ENCODE measurements around the gene GLE1.

Gene GLE1

DNA sequence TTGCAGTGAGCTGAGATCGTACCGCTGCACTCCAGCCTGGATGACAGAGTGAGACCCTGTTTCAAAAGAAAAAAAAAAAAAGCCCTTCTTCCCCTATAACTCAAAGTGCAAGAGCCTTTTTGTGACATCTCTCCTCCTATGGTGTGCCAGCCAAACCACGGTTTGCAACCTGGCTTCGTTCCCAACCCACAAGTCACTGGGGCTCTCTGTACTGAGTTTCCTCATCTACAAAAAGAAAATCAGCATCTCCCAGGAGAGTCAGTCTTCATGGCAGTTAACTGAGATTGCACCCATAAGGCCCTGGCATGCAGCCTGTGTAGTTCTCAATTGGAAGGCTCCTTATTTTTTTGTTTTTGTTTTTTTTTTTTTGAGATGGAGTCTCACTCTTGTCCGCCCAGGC, 34.0 kb upstream of the GLE1 start:
- DNase-seq (ENCODE audit: low read depth, low spot score): peak; percentile 71
- H3K36me3 ChIP-seq (ENCODE audit: insufficient read depth, low read length): peaks cover 29% of the 10 kb centered on the region
- no peak overlapping the region for H3K9ac ChIP-seq (ENCODE audit: insufficient read length)
- TF ChIP-seq EZH2 (IDR thresholded peaks at IDR 0.05): no peak
- TF ChIP-seq FOXP2 (optimal IDR thresholded peaks at IDR 0.05; ENCODE audit: control extremely low read depth, extremely low read length, insufficient read depth): no peak
- no peak for TF ChIP-seq POLR2AphosphoS5 (IDR thresholded peaks at IDR 0.05; ENCODE audit: borderline replicate concordance, low read depth, low read length)
- H3K27ac ChIP-seq: 0 out of 2 replicates have a peak overlapping the region, but pooled peaks have one; percentile 10
- H3K4me3 ChIP-seq: no peak overlapping the region
- no peaks in the 10 kb centered on the region for H3K9me3 ChIP-seq (ENCODE audit: low read depth, low read length)

DNA sequence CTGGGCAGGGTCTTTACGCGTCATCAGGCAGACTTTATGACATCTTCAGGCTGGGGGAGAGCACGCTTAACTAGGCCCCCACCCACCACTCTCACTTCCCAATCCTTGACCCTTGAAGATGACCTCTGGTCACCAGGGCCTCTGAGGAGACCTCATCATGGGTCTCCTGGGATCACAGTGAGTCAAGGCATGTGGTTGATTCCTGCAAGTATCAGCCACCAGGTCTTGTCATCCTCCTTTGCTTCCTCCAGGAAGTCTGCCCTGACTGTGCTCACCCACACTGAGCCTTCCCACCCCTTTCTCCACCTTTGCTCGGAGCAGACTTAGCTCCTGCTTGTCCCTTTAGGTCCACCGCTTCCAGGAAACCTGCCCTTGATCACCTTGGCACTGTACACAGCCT, 31.4 kb upstream of the GLE1 start:
- H3K36me3 ChIP-seq (ENCODE audit: insufficient read depth, low read length): peaks cover 25% of the 10 kb centered on the region
- TF ChIP-seq EZH2 (IDR thresholded peaks at IDR 0.05) (no peak), FOXP2 (optimal IDR thresholded peaks at IDR 0.05; ENCODE audit: control extremely low read depth, extremely low read length, insufficient read depth) (no peak), POLR2AphosphoS5 (IDR thresholded peaks at IDR 0.05; ENCODE audit: borderline replicate concordance, low read depth, low read length) (no peak)
- no peak overlapping the region for H3K4me3 ChIP-seq
- H3K9ac ChIP-seq (ENCODE audit: insufficient read length): no peak overlapping the region
- H3K27ac ChIP-seq: no peak overlapping the region
- no peaks in the 10 kb centered on the region for H3K9me3 ChIP-seq (ENCODE audit: low read depth, low read length)
- no peak for DNase-seq (ENCODE audit: low read depth, low spot score)

DNA sequence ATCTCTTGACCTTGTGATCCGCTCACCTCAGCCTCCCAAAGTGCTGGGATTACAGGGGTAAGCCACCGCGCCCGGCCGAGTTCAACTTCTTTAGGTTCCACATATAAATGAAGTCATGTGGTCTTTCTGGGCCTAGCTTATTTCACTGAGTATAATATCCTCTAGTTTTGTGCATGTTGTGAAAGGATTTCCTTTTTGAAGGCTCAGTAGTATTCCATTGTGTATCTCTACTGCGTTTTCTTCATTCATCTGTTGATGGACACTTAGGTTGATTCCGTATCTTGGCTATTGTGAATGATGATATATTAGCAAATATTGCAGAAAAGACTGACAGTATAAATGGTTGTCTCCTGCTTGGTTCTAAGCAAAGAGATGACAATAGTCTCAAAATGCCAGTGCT, 28.7 kb upstream of the GLE1 start:
- Histone ChIP-seq H3K9ac (ENCODE audit: insufficient read length) (no peak overlapping the region), H3K36me3 (ENCODE audit: insufficient read depth, low read length) (peaks cover 28% of the 10 kb centered on the region), H3K4me3 (no peak overlapping the region), H3K27ac (no peak overlapping the region), H3K9me3 (ENCODE audit: low read depth, low read length) (no peaks in the 10 kb centered on the region)
- no peak for DNase-seq (ENCODE audit: low read depth, low spot score)
- TF ChIP-seq EZH2 (IDR thresholded peaks at IDR 0.05) (no peak), POLR2AphosphoS5 (IDR thresholded peaks at IDR 0.05; ENCODE audit: borderline replicate concordance, low read depth, low read length) (no peak), FOXP2 (optimal IDR thresholded peaks at IDR 0.05; ENCODE audit: control extremely low read depth, extremely low read length, insufficient read depth) (no peak)

DNA sequence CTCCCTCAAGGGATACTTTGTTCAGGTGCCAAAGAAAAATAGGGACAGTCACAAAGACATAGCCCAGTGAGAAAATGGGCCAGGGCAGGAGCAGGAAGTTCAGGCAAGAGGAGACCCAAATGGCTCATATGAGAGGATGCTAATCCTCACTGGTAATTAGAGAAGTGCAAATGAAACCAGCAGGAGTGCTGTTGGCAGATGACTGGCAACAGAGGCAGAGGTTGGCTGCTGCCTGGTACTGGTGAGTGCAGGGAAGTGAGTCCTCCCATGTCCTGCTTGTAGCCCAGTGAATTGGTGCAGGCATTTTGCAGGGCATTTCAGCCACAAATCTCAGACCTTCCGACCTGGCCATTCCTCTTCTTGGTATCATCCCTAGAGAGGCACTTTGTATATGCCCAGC, 25.3 kb upstream of the GLE1 start:
- no peak for TF ChIP-seq FOXP2 (optimal IDR thresholded peaks at IDR 0.05; ENCODE audit: control extremely low read depth, extremely low read length, insufficient read depth)
- DNase-seq (ENCODE audit: low read depth, low spot score): no peak
- no peak overlapping the region for H3K27ac ChIP-seq
- no peak overlapping the region for H3K9ac ChIP-seq (ENCODE audit: insufficient read length)
- no peak overlapping the region for H3K4me3 ChIP-seq
- peaks cover 33% of the 10 kb centered on the region for H3K36me3 ChIP-seq (ENCODE audit: insufficient read depth, low read length)
- no peaks in the 10 kb centered on the region for H3K9me3 ChIP-seq (ENCODE audit: low read depth, low read length)

DNA sequence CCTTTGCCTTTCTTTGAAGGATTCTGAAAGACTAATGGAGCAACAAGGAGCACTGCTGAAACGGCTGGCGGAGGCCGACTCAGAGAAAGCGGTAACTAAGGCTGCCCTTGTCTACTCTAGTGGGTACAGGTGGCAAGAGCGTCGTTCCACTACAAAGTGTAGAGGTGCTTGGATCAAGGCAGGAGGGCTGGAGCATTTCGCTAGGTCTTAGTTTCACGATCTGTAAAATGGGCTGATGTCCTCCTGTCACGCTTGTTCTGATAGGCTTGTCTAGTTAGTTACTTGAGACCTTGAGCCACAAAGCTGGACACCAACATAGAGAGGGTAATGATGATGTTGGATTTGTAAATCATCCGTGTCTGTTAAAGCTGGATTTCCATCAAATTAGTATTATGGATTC, 23.0 kb upstream of the GLE1 start:
- TF ChIP-seq EZH2 (IDR thresholded peaks at IDR 0.05): no peak
- no peak for DNase-seq (ENCODE audit: low read depth, low spot score)
- Histone ChIP-seq H3K9me3 (ENCODE audit: low read depth, low read length) (no peaks in the 10 kb centered on the region), H3K27ac (no peak overlapping the region), H3K4me3 (no peak overlapping the region), H3K9ac (ENCODE audit: insufficient read length) (no peak overlapping the region), H3K36me3 (ENCODE audit: insufficient read depth, low read length) (peaks cover 47% of the 10 kb centered on the region; the same call in 1 of the 2 replicates)

DNA sequence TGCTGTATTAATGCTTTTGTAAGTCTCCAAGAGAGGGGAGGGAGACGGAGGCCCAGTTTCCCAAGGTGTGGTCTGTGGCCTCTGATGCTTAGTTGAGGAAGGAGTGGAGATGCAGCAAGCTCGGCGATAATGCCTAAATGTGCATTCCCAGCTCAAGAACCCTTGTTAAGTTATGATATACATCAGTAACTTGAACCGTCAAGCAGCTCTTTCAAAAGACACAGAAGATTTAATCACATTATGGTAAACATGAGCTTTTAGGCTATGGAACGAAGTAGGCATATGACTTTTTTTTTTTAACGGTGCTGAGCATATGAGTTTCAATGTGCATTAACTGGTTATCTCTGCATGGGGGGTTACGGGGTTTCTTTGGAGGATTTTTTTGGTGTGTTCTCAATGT, 22.3 kb upstream of the GLE1 start:
- Histone ChIP-seq H3K27ac (no peak overlapping the region), H3K9ac (ENCODE audit: insufficient read length) (no peak overlapping the region), H3K36me3 (ENCODE audit: insufficient read depth, low read length) (peaks cover 50% of the 10 kb centered on the region; the same call in 1 of the 2 replicates), H3K4me3 (no peak overlapping the region), H3K9me3 (ENCODE audit: low read depth, low read length) (no peaks in the 10 kb centered on the region)
- no peak for DNase-seq (ENCODE audit: low read depth, low spot score)
- no peak for TF ChIP-seq EZH2 (IDR thresholded peaks at IDR 0.05)
- TF ChIP-seq POLR2AphosphoS5 (IDR thresholded peaks at IDR 0.05; ENCODE audit: borderline replicate concordance, low read depth, low read length): no peak
- no peak for TF ChIP-seq FOXP2 (optimal IDR thresholded peaks at IDR 0.05; ENCODE audit: control extremely low read depth, extremely low read length, insufficient read depth)

DNA sequence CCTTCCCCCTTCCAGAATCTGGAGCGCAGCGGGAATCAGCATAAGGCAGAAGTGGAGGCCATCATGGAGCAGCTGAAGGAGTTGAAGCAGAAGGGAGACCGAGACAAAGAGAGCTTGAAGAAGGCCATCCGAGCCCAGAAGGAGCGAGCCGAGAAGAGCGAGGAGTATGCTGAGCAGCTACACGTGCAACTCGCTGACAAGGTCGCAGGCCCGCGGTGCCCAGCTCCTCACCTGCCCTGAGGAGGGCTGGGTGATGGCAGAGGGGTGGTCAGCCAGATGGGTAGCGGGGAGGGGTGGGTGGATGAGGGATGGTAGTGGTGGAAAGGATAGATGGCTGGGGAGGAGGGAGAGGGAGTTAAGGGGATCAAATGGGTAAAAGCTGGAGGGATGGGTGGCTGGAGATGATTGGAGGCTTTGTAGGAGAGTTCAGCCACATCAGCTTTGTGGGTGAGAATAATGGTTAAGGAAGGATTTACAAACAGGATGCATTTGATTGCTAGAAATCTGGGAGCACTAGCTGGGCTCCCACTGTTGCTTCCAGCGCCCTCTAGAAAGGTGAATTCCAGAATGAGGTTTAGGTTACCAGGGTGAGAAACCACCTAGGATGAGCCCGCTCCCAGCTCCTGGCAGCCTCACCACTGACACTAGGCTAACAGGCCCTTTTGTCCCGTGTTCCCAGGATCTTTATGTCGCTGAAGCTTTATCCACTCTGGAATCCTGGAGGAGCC, 19.7 kb upstream of the GLE1 start:
- H3K36me3 ChIP-seq (ENCODE audit: insufficient read depth, low read length): peaks cover 51% of the 10 kb centered on the region; the same call in 1 of the 2 replicates
- no peak overlapping the region for H3K9ac ChIP-seq (ENCODE audit: insufficient read length)
- no peak for DNase-seq (ENCODE audit: low read depth, low spot score)
- H3K27ac ChIP-seq: no peak overlapping the region
- no peak overlapping the region for H3K4me3 ChIP-seq
- TF ChIP-seq POLR2AphosphoS5 (IDR thresholded peaks at IDR 0.05; ENCODE audit: borderline replicate concordance, low read depth, low read length) (no peak), EZH2 (IDR thresholded peaks at IDR 0.05) (no peak), FOXP2 (optimal IDR thresholded peaks at IDR 0.05; ENCODE audit: control extremely low read depth, extremely low read length, insufficient read depth) (no peak)
- no peaks in the 10 kb centered on the region for H3K9me3 ChIP-seq (ENCODE audit: low read depth, low read length)

DNA sequence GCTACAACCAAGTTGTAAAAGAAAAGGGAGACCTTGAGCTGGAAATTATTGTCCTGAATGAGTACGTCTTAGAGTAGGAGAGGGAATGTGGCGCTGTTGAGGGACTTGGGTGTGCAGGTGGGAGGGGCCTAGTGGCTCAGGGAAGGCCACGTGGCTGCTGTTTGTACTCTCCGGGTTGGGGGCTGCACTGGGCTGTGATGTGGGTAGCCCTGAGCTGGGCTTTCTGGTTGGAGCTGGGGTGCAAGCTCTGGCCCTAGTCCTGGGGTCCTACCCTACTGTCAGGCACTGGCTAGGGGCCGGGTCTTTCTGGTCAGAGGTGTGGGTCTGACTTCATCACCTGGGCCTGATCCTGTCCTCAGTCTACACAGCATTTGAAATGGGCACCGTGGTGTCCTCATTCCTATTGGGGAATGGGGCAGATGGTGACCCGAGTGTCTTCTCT, 19.1 kb upstream of the GLE1 start:
- no peak for DNase-seq (ENCODE audit: low read depth, low spot score)
- Histone ChIP-seq H3K9ac (ENCODE audit: insufficient read length) (no peak overlapping the region), H3K9me3 (ENCODE audit: low read depth, low read length) (no peaks in the 10 kb centered on the region), H3K36me3 (ENCODE audit: insufficient read depth, low read length) (peaks cover 53% of the 10 kb centered on the region; the same call in 1 of the 2 replicates), H3K4me3 (no peak overlapping the region), H3K27ac (no peak overlapping the region)
- TF ChIP-seq FOXP2 (optimal IDR thresholded peaks at IDR 0.05; ENCODE audit: control extremely low read depth, extremely low read length, insufficient read depth): no peak
- TF ChIP-seq POLR2AphosphoS5 (IDR thresholded peaks at IDR 0.05; ENCODE audit: borderline replicate concordance, low read depth, low read length): no peak

DNA sequence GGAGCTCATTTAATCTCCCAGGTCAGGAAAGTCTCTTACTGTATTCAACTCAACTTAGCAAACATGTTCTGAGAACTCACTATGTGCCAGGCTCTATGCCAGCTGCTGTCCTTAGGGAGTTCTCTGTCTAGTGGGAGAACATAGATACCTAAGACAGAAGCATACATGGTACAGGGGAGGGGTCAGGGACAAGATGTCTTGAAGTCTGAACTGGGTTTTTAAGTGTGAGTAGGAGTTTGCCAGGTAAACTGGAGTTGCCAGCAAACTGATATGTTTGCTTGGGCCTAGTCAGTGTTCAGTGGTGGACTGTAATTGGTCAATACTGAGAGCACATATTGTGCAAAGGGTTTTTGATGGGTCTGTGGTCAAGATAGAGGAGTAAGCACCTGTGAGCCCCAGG, 18.3 kb upstream of the GLE1 start:
- Histone ChIP-seq H3K9me3 (ENCODE audit: low read depth, low read length) (no peaks in the 10 kb centered on the region), H3K4me3 (no peak overlapping the region), H3K9ac (ENCODE audit: insufficient read length) (no peak overlapping the region), H3K27ac (no peak overlapping the region), H3K36me3 (ENCODE audit: insufficient read depth, low read length) (peaks cover 48% of the 10 kb centered on the region; the same call in 1 of the 2 replicates)
- TF ChIP-seq FOXP2 (optimal IDR thresholded peaks at IDR 0.05; ENCODE audit: control extremely low read depth, extremely low read length, insufficient read depth): no peak
- TF ChIP-seq POLR2AphosphoS5 (IDR thresholded peaks at IDR 0.05; ENCODE audit: borderline replicate concordance, low read depth, low read length): no peak
- TF ChIP-seq EZH2 (IDR thresholded peaks at IDR 0.05): no peak
- DNase-seq (ENCODE audit: low read depth, low spot score): no peak

All from SK-N-MC (cell line).